Fibroblast of skin of left quadriceps (primary cell): ENCODE measurements around the gene SPNS3.

Source experiments
- DNase-seq, 2 experiments: peaks; one replicate each; pipeline ENCODE4 v3.0.0-alpha.2; 2013; ENCODE audit warnings: low read depth in 2 of 2

SPNS3 gene

GRCh38 chr17:4508207-4508606 is 74.5 kb downstream of the SPNS3 start:
- DNase-seq = no peak

DNA sequence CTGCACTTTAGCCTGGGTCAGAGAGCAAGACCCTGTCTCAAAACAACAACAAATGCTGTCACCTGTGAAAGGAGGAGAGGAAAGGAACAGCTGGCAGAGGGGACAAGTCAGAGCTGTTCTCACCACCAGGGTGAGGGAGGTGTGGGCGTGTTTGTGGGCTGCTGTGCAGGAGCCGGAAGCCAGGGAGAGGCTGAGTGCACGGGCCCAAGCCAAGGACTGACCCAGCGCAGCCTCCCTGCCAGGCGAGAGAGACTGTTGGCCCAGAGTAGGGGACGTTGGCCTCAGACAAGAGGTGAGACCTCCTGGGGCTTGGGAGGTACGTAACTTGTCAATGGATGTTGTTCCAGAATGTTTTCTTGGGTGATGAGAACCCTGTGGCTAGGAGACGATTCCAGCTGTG is 75.7 kb downstream of the SPNS3 start:
- no peak for DNase-seq

DNA sequence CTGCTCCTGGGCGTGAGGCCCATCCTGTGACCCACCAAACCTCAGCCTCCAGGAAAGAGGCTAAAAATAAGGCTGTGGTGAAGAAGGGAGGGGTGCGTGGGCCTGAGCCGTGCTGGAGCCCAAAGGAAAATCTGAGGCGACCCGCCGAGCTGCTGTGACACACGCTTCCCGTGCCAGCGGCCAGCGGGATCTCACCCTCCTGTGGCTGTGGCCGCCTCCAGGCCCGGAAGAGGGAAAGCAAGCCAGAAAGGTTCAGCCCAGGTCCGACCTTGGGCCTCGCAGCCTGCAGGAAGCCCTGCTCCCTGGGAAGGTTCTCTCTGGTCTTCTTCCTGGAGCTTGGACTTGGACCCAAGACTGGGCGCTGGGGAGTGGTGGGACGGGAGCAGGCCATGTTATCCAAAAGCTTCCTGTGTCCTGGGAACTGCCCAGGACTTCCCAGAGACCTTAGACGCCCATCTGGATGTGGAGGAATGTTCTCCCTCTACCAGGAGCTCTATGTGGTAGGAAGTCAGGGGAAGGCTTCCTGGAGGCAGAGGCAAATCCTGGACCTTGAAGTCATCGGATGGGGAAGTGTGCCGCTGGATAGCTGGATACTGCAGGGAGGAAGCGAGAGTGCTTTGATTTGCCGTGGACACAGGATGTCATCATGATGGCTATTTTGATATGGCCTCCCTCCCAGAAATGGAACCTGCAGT is 76.3 kb downstream of the SPNS3 start:
- no peak for DNase-seq

- DNase-seq = no peak
Measured at GRCh38 chr17:4510618-4510941, 76.8 kb downstream of the SPNS3 start.

- no peak for DNase-seq
Measured at GRCh38 chr17:4511199-4511932, 77.6 kb downstream of the SPNS3 start.

GRCh38 chr17:4512156-4513112 is 78.7 kb downstream of the SPNS3 start:
- no peak for DNase-seq

DNA sequence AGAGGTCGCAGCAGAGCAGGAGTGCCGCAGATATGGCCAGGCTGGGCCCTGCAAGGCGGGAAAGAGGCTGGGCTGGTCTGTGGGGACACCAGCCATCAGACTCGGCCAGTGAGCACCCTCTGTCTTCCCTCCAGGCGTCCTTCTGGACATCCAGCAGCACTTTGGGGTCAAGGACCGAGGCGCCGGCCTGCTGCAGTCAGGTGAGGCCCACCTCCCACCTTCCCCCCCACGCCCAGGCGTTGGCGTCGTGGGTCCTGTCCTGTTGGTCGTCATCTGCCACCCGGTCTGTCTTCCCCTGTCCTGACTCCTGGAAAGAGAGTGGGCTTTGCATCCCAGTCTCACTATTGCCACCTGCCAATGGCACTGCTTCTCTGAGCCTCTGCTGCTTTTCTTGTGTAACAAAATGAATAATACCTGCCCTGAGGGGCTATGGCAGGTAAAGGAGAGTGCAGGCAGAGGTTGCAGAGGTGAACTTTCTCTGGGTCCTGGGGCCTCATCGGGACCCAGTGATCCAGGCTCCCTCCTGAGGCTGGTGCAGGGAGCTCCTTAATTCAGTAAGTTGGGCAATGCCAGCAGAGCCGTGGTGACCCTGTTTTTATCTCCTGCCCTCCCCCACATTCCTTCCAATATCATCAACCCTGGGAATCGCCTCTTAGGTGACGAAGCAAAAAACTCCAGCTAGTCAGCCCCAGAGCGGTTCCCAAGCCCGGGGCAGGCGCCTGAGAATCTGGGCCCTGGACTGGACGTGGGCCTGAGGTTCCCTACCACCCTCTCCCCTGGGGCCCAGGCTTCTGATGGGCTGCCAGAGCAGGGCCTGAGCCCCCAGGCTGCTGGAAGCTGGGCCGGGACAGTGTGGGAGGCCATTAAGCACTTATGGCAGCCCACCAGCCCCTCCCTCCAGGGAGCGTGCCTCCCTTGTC is 79.6 kb downstream of the SPNS3 start:
- DNase-seq = no peak

- DNase-seq = no peak
Measured at GRCh38 chr17:4514206-4514605, 80.5 kb downstream of the SPNS3 start.

DNA sequence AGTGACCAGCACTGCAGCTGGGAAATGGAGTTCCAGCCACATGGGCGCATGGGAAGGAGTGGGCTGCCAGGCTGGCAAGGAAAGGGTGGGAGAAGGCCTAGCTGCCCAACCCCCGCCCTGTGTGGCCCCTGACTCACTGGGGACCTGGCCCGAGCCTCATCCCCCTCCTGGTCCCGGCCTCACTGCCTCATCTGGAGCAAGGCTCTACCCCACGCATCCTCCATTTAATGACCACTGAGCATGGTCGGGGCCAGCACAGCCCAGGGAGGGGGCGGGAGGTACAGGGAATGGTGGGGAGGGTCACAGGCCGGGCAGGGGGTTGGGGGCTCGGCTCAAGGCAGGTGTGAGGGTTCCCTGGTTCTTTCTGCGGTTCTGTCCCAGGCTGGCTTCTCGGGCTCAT is 81.0 kb downstream of the SPNS3 start:
- no peak for DNase-seq

GRCh38 chr17:4515501-4515900 is 81.8 kb downstream of the SPNS3 start:
- DNase-seq = no peak

GRCh38 chr17:4516735-4517134 is 83.0 kb downstream of the SPNS3 start:
- no peak for DNase-seq

DNA sequence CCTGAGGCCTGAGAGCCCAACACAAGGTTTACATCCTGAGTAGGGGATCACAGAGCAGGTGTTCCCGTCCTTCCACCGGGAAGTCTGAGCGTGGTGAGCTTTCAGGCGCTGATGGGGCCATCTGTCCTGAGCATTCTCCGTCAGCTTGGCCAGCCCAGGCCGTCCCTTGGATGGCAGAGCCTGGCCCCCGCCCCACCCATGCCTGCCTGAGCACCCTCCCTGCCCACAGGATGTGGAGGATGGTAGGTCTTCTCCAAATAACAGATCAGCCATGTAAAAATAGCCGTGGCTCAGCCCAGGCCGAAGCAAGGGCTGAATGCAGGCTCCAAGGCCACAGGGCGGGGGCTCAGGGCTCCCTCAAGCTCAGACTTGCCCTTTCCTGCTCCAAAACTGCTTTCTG is 85.2 kb downstream of the SPNS3 start:
- DNase-seq = no peak

GRCh38 chr17:4519361-4519788 is 85.6 kb downstream of the SPNS3 start:
- DNase-seq = no peak

DNA sequence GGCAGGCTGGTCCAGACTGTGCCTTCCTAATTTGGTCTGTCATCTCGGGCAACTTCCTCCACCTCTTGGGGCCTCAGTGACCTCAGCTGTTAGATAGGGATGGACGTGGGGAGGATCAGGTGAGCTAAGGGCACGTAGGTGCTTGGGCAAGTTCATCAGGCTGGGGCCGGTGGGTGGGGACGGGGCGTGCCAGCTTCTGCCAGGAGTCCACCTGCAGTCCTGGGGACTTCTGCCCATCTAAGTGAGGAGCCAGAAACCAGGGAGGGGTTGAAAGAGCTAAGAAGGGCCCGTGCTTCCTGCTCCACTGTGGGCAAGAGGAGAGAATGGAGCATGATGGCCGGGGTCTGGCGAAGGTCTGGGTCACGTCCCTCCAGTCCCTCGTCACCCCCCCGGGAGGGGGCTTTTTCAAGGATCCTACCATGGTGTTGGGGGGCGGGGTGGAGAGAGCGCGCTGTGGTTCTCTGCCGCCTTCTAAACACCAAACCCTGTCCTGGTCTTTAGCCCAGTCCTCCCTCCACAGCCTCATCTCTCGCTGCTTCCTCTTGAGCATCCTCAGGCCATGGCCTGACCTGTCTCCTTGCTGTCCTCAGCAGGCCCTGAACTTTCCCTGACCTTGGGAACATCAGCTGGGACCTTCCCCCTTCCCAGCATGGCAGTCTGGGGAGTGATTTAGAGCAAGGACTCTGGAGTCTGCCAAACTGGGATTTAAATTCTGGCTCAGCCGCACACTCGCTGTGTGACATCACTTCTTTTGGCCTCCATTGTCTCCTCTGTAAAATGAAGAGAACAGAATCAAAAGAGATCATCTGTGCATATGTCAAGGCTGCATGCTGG is 86.5 kb downstream of the SPNS3 start:
- DNase-seq = no peak

- no peak for DNase-seq
Measured at GRCh38 chr17:4520894-4521600, 87.3 kb downstream of the SPNS3 start.

DNA sequence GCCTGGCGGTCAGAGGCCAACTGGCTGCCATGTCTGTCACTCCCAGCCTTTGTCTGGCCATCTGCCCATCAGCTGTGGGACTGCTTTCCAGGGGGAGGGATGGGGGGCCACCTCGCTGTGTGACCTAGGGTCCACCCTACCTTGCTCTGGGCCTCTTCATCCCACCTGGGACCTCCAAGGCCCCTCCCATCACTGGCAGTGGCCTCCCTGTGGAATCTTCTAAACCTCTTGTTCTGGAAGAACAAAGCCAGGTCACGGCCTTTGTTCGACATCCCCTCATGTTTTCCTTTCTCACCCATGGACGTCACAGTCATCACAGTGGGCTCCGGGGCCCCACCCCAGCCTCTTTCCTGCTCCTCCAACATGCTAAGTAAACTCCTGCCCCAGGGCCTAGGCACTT is 88.9 kb downstream of the SPNS3 start:
- DNase-seq = no peak

GRCh38 chr17:4523946-4524345 is 90.2 kb downstream of the SPNS3 start:
- DNase-seq = no peak

- DNase-seq = no peak
Measured at GRCh38 chr17:4525691-4526397, 92.1 kb downstream of the SPNS3 start.

- DNase-seq = no peak
Measured at GRCh38 chr17:4527134-4527533, 93.4 kb downstream of the SPNS3 start.
